OCI-LY1 (cell line): ENCODE results near the gene RAMP3.

Experiments
- H2AFZ ChIP-seq: fragments of 200-600 bp; sonication (generic), shearing (Covaris generic); 2 replicates; pipeline ENCODE4 v1.6.0; 2014; ENCODE audit warnings: antibody characterized with exemption, mild to moderate bottlenecking, low read length
- H3F3A ChIP-seq: fragments of 200-600 bp; sonication (generic), shearing (Covaris generic); 2 replicates; pipeline ENCODE4 v1.6.0; 2014; ENCODE audit warnings: mild to moderate bottlenecking, antibody characterized with exemption, low read length, moderate library complexity; ENCODE audit not compliant: insufficient read depth
- H3K27ac ChIP-seq: fragments of 200-600 bp; sonication (generic); 2 replicates; pipeline ENCODE4 v1.5.1; 2014; ENCODE audit warnings: low read length, mixed run types, mild to moderate bottlenecking, low read depth; ENCODE audit not compliant: poor library complexity, severe bottlenecking
- H3K27me3 ChIP-seq: fragments of 200-600 bp; sonication (generic); 2 replicates; pipeline ENCODE4 v1.6.0; 2014; ENCODE audit warnings: antibody characterized with exemption, mild to moderate bottlenecking, low read length, moderate library complexity; ENCODE audit not compliant: insufficient read depth
- H3K36me3 ChIP-seq: fragments of 200-600 bp; sonication (generic); 2 replicates; pipeline ENCODE4 v1.6.1; 2014; ENCODE audit warnings: mild to moderate bottlenecking, antibody characterized with exemption, low read length, moderate library complexity, mixed read lengths; ENCODE audit not compliant: insufficient read depth
- H3K4me1 ChIP-seq: fragments of 200-600 bp; sonication (generic); 2 replicates; pipeline ENCODE4 v1.5.1; 2014; ENCODE audit warnings: mild to moderate bottlenecking, low read length, moderate library complexity; ENCODE audit not compliant: insufficient read depth, severe bottlenecking
- H3K4me2 ChIP-seq: fragments of 200-600 bp; sonication (generic), shearing (Covaris generic); 2 replicates; pipeline ENCODE4 v1.6.1; 2014; ENCODE audit warnings: low read length
- H3K4me3 ChIP-seq: fragments of 200-600 bp; sonication (generic); 2 replicates; pipeline ENCODE4 v1.5.1; 2014; ENCODE audit warnings: low read length, low read depth, mild to moderate bottlenecking, mixed read lengths; ENCODE audit not compliant: poor library complexity, severe bottlenecking
- H3K79me2 ChIP-seq: fragments of 200-600 bp; shearing (Covaris generic); 2 replicates; pipeline ENCODE4 v1.6.1; 2016; ENCODE audit warnings: mixed run types, low read length, mixed read lengths; ENCODE audit not compliant: insufficient read depth
- H3K9ac ChIP-seq: fragments of 200-600 bp; sonication (generic), shearing (Covaris generic); 2 replicates; pipeline ENCODE4 v1.6.1; 2014; ENCODE audit warnings: mild to moderate bottlenecking, low read length, mixed read lengths
- H3K9me2 ChIP-seq: fragments of 200-600 bp; sonication (generic), shearing (Covaris generic); 2 replicates; pipeline ENCODE4 v1.6.1; 2014; ENCODE audit warnings: low read depth, mild to moderate bottlenecking, low read length, mixed read lengths
- H3K9me3 ChIP-seq: fragments of 200-600 bp; shearing (Covaris generic); 2 replicates; pipeline ENCODE4 v1.6.1; 2014; ENCODE audit warnings: low read length, mixed read lengths
- H4K20me1 ChIP-seq: fragments of 200-600 bp; sonication (generic), shearing (Covaris generic); 2 replicates; pipeline ENCODE4 v1.6.0; 2016; ENCODE audit warnings: mild to moderate bottlenecking, low read length; ENCODE audit not compliant: insufficient read depth
- CTCF ChIP-seq: fragments of 200-600 bp; sonication (generic), shearing (Covaris generic); IDR thresholded peaks from 2 replicates; pipeline ENCODE4 v1.5.1; 2017; ENCODE audit warnings: mild to moderate bottlenecking, antibody characterized with exemption, low read length, moderate library complexity, mixed read lengths
- EZH2 ChIP-seq: fragments of 200-600 bp; sonication (generic), shearing (Covaris generic); IDR thresholded peaks from 2 replicates; pipeline ENCODE4 v1.8.0; 2017; ENCODE audit warnings: borderline replicate concordance, mixed run types, mild to moderate bottlenecking, antibody characterized with exemption, low read length, moderate library complexity, mixed read lengths

RAMP3 gene

GRCh38 chr7:45185028-45185863 is 27.7 kb downstream of the RAMP3 start:
- H3K9ac ChIP-seq = no peak overlapping the region
- no peaks in the 10 kb centered on the region for H3K9me2 ChIP-seq
- H3K79me2 ChIP-seq = no peaks in the 10 kb centered on the region
- no peaks in the 10 kb centered on the region for H3K4me1 ChIP-seq
- H4K20me1 ChIP-seq = no peaks in the 10 kb centered on the region
- no peak overlapping the region for H3K4me3 ChIP-seq
- no peak overlapping the region for H3K4me2 ChIP-seq
- H3K36me3 ChIP-seq = no peaks in the 10 kb centered on the region
- TF ChIP-seq CTCF (no peak), EZH2 (no peak)
- no peaks in the 10 kb centered on the region for H3F3A ChIP-seq
- H3K27me3 ChIP-seq = peaks cover 16% of the 10 kb centered on the region
- H3K9me3 ChIP-seq = no peaks in the 10 kb centered on the region
- H3K27ac ChIP-seq = no peak overlapping the region
- no peak overlapping the region for H2AFZ ChIP-seq

- H3K4me2 ChIP-seq = no peak overlapping the region
- no peaks in the 10 kb centered on the region for H3K36me3 ChIP-seq
- TF ChIP-seq EZH2 = no peak
- no peak for TF ChIP-seq CTCF
- H3K9me2 ChIP-seq = no peaks in the 10 kb centered on the region
- H3K9me3 ChIP-seq = no peaks in the 10 kb centered on the region
- H3K9ac ChIP-seq = no peak overlapping the region
- no peaks in the 10 kb centered on the region for H4K20me1 ChIP-seq
- H3K4me1 ChIP-seq = no peaks in the 10 kb centered on the region
- H3K4me3 ChIP-seq = no peak overlapping the region
- peaks cover 16% of the 10 kb centered on the region for H3K27me3 ChIP-seq
- H2AFZ ChIP-seq = no peak overlapping the region
- no peak overlapping the region for H3K27ac ChIP-seq
- H3F3A ChIP-seq = no peaks in the 10 kb centered on the region
- no peaks in the 10 kb centered on the region for H3K79me2 ChIP-seq
Observed at GRCh38 chr7:45185864-45186250, 28.3 kb downstream of the RAMP3 start.

GRCh38 chr7:45186261-45186813 is 28.7 kb downstream of the RAMP3 start:
- Histone ChIP-seq H3K4me2 (no peak overlapping the region), H2AFZ (no peak overlapping the region), H3K9me2 (no peaks in the 10 kb centered on the region), H4K20me1 (no peaks in the 10 kb centered on the region), H3K4me3 (no peak overlapping the region), H3K9ac (no peak overlapping the region), H3K27me3 (peaks cover 16% of the 10 kb centered on the region), H3K9me3 (no peaks in the 10 kb centered on the region), H3K36me3 (no peaks in the 10 kb centered on the region), H3K4me1 (no peaks in the 10 kb centered on the region), H3F3A (no peaks in the 10 kb centered on the region), H3K27ac (no peak overlapping the region), H3K79me2 (no peaks in the 10 kb centered on the region)
- TF ChIP-seq CTCF = no peak
- TF ChIP-seq EZH2 = no peak
